Measurements from ENCODE around the gene HACL1.

HACL1 gene

GRCh38 chr3:15601399-15602145 lies at the start of gene HACL1, which contains the start of gene BTD:
TSS of gene HACL1 (minus strand) at chr3:15601569. CDS start at chr3:15601463, 106 bp downstream.
TSS of gene BTD (plus strand) at chr3:15601745. CDS start at chr3:15635440, 33,695 bp downstream.
- no peak for DNase-seq

GRCh38 chr3:15649858-15650257 lies 48.5 kb upstream of the HACL1 start:
- DNase-seq, result no peak

- DNase-seq, result no peak
These were observed 48.0 kb upstream of the HACL1 start for GRCh38 chr3:15649341-15649740.

- DNase-seq, result no peak
These were observed 46.3 kb upstream of the HACL1 start for GRCh38 chr3:15647611-15648167.

- no peak for DNase-seq
These were observed 45.6 kb upstream of the HACL1 start for GRCh38 chr3:15646851-15647511.

- DNase-seq, result no peak
These were observed 44.6 kb upstream of the HACL1 start for GRCh38 chr3:15645740-15646501.

GRCh38 chr3:15645246-15645645 lies 43.9 kb upstream of the HACL1 start:
- DNase-seq, result no peak

- no peak for DNase-seq
These were observed 37.5 kb upstream of the HACL1 start for GRCh38 chr3:15638891-15639262.

- no peak for DNase-seq
These were observed 37.0 kb upstream of the HACL1 start for GRCh38 chr3:15638193-15638890.

- no peak for DNase-seq
These were observed 36.0 kb upstream of the HACL1 start for GRCh38 chr3:15637131-15637951.

GRCh38 chr3:15636028-15636709 lies 34.8 kb upstream of the HACL1 start:
- no peak for DNase-seq

- no peak for DNase-seq
These were observed 33.8 kb upstream of the HACL1 start for GRCh38 chr3:15635121-15635661.

GRCh38 chr3:15634671-15635070 lies 33.3 kb upstream of the HACL1 start:
- DNase-seq, result no peak

- no peak for DNase-seq
These were observed 32.6 kb upstream of the HACL1 start for GRCh38 chr3:15633766-15634598.

- DNase-seq, result no peak
These were observed 31.8 kb upstream of the HACL1 start for GRCh38 chr3:15633159-15633558.

GRCh38 chr3:15632212-15632580 lies 30.8 kb upstream of the HACL1 start:
- DNase-seq, result no peak

GRCh38 chr3:15631426-15632211 lies 30.2 kb upstream of the HACL1 start:
- no peak for DNase-seq

- no peak for DNase-seq
These were observed 29.4 kb upstream of the HACL1 start for GRCh38 chr3:15630646-15631350.

Data from cortex of kidney (tissue), 1 donor.